Measurements from ENCODE around the gene MCM6. TPM values are rescaled to one million over a fixed set of nuclear protein-coding genes. Genes with fewer than 3 reads are reported as not detected.
A peak's percentile ranks its signal among the peaks of the same experiment; 100 is the strongest.
"Not testable (repeated sequence)": the region's sequence is repeated elsewhere in the genome, so short reads cannot be mapped to it uniquely, and the experiment has no call there.

MCM6 gene
- total RNA-seq, 1 experiment from 2014 or later: 31.1 TPM

DNA sequence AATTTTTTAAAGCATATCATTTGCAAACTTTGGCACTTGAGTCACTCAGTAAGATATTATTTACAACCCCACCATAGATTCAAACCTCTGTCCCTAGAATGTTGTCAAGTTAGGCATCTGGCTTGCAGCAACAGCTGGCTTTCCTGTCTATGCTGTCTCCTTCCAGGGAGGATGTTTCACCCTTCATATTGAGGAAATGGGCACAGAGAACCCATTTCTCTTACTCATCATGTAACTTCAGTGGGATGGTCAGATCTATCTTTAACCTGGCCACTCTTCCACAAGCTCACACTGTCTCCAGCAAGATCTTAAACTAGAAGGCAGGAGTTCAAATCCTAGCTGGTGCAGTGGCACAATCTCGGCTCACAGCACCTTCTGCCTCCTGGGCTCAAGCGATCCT is 55.1 kb downstream of the MCM6 start:
- DNase-seq (ENCODE audit: low spot score): no peak

DNA sequence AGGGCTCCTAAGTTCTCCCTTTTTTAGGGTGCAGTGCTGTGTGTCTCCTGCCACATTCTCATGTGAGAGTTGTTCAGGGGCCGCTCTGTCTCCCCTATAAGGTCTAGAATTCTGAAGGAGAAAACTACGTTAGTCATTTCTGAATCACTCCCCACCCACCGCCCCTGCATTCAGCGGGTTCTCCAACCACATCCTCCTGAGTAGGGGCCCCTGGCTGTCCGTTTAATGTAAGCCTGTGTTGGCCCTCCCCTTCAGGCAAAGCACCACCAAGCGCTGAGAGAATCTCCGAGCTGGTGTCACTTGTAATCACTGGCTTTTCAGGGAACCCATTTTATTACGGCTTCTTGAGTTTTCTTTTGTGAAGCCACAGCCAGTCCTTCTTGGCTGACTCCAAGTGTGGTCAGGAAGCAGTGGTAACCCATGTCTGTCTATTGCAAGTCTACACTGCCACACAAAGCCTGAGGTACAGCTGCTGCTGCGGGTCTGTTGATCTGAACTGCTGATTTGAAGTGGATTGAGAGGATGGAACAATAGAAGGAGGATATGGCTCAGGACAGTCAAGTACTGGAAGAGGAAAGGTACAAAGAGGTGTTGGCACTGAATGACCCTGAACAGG is 56.1 kb downstream of the MCM6 start:
- peak; percentile 13 for DNase-seq (ENCODE audit: low spot score)

DNA sequence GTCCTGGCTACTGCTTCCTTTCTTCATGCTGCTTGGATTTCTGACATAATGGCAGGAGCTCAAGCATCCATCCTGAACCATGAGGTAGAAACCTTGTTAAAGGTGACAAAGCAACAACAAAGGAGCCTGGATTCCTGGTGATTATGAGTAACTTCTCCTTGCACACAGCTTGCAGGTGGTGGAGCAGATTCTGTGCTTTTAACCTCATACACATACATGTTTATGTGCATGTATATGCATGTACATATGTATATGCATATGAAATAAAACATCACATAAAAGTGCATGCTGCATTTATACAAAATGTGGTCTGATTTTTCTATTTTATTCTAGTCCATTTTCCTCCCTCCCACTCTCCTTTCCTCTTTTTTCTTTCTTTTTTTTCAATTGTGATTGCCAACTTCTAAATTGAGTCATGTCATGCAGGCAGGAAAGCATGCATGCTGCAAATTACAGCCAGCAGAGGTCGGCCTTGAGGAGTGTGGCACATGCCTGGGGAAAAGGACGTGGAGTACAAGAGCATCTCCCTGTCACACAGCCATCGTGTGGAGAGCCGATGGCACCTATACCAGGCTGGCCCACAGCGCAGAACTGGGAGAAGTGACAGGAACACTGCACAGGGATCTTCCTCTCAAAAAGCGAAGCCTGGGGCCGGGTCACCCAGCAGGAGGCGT is 57.2 kb downstream of the MCM6 start:
- peak; percentile 52 for DNase-seq (ENCODE audit: low spot score)

DNA sequence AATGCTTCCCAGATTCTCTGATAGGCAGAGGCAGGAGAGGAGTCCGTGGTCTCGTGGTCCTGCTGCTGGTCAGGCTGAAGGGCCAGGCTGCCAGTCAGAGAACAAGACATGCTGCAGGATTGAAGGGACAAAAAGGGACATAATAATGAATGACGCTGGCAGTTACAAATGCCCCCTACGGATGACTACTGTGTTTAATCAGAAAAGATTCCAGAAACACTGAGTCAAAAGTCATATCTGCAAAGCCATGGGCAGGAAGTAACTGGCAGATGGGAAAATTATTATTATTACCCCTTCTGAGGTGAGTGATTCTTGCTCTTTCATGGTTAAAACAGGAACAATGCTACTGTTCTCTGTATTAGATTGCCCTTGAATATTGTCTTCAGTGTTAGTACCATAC is 58.3 kb downstream of the MCM6 start:
- DNase-seq (ENCODE audit: low spot score): no peak

DNA sequence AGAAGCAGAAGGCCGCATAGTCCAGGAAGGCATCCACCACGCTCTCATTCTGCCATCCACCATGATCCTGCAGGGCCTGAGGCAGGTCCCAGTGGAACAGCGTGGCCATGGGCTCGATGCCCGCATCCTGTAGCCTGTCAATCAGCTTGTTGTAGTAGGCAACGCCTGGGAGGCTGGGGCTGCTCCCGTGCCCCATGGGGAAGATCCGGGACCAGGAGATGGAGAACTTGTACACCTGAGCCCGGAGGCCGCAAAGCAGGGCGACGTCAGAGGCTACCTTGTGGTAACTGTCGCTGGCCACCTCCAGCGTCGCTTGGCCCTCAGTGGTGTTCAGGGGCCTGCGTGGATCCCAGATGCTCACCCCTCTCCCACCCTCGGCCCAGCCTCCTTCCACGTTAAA is 58.8 kb downstream of the MCM6 start:
- DNase-seq (ENCODE audit: low spot score): no peak

DNA sequence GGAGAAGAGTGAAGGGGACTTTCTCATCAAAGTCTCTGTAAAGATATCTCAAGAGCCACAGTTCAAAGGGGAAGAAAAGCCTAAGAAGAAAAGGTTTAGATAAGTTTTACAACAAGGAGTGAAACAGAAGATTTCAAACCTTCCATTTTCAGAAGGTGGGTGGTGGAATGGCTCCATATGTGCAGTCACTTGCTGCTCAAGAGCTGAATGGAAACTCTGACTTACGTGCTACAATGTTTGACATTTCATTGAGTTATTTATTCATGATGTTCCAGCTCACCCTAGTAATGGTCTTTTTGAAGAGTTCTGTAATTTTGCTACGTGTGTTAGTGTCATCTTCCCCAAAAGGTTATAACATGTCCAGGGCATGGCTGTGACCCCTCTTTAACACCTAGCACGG is 61.0 kb downstream of the MCM6 start:
- DNase-seq (ENCODE audit: low spot score): no peak

DNA sequence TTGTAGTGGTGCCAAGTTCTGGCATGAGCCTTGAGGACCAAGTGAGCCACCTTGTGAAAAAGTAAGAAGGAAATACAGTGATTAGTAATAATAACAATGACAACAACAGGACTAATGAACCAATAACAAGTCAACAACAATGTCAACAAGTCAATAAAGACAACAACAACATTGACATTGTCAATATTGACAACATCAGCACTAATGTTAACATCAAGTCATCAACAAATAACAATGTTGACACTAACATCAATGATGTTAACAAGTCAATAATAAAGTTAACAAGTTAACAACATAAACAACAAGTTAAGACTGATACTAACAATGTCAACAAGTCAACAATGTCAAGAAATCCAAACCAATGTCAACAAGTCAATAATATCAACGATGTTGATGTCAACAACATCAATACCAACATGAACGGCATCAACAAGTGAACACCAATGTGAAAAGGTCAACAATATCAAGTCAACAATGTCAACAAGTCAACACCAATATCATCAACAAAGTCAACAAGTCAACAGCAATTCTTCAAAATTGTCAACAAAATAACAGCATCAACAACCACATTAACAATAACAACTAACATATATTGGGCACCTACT is 63.2 kb downstream of the MCM6 start:
- no peak for DNase-seq (ENCODE audit: low spot score)

DNA sequence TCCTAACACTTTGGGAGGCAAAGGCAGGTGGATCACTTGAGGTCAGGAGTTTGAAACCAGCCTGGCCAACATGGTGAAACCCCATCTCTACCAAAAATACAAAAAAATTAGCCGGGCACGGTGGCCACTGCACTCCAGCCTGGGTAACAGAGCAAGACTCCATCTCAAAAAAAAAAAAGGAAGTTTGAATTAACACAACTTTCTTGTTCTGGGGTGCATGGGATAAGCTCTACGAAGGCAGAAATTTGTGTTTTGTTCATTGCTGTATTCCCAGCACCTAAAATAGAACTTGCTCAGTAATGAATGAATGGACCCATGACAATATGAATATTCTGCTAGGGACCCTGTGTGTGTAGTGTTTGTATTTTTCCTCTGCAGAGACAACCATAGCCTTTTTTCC is 68.4 kb downstream of the MCM6 start:
- not testable (repeated sequence) for DNase-seq (ENCODE audit: low spot score)

DNA sequence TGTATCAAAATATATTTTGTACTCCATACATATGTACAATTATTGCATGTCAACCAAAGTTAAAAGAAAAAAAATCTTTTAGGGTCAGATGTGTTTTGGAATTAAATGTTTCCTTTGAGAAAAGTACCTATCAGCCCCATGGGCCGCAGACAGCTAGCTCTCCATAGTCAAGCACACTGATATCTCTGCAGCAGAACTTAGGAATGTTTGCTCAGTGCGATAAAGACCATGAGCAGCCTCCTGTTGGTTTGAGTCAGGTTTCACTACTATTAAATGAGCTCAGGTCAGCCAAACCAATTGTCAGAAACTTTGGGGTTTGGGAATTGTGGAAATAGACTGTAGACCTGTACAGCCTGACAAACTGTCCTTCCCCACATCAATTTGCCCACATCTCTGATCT is 73.0 kb downstream of the MCM6 start:
- no peak for DNase-seq (ENCODE audit: low spot score)

DNA sequence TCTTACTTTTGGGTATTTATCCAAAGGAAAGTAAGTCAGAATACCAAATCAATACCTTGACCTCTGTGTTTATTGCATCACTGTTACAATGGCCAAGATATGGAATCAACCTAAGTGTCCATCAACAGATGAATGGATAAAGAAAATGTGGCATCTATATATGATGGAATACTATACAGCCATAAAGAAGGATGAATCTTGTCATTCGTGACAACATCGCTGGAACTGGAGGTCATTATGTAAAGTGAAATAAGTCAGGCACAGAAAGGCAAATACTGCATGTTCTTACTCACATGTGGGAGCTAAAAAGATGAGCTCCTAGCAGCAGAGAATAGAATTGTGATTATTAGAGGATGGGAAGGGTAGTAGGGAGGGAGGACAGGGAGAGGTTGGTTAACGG is 73.9 kb downstream of the MCM6 start:
- DNase-seq (ENCODE audit: low spot score): no peak

DNA sequence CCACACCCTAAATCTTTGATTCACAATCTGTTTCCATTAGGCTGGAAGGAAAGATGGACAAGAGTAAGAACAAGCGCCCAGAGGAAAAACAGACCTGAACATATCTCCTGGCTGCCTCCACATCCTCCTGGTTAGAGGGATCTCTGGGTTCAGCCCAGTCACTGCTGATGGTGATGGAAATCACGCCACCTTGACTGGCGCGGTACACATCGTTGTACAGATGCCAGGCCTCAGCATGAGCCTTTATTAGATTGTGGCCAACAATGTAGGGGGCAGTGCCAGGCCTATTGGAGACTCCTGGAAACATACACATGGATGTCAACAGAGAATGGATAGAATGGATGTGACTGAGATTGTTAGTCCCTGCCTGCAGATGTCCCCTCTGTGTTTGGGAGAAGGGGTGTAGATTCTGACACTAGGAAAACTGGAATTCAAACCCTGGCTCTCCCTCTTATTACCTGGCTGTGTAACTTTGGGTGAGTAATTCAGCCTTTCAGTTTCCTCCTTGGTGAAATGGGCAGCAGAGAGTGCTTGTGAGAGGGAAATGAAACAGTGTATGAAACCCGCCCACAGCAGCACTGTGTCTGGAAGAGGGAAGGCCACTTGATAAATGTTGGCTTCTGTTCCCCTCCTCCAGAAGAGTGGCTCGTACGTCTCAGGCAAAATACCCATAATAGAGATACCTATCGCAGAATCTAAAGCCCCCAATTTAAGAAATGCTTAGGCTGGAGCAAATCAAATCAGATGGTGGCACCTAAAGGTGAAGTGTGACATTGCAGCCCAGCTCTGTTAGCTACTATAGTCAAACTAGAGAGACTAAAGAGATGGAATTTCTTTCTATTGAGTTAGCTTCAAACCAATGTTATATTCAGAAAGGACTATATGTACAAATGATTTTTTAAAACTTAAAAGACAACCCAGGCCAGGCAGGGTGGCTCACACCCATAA is 75.5 kb downstream of the MCM6 start:
- DNase-seq (ENCODE audit: low spot score): no peak

DNA sequence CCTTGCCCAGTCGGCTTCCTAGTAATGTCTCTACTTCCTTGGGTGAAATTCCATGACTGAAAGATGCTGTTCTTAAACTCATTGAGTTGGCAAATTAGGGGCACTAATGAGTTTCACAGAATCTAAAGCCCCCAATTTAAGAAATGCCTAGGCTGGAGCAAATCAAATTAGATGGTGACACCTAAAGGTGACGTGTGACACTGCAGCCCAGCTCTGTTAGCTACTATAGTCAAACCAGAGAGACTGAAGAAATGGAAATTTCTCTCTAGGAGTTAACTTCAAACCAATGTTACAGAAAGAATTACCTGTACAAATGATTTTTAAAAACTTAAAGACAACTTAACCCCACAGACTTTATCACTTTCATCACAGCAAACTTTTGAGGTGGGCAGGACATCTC is 76.5 kb downstream of the MCM6 start:
- no peak for DNase-seq (ENCODE audit: low spot score)

DNA sequence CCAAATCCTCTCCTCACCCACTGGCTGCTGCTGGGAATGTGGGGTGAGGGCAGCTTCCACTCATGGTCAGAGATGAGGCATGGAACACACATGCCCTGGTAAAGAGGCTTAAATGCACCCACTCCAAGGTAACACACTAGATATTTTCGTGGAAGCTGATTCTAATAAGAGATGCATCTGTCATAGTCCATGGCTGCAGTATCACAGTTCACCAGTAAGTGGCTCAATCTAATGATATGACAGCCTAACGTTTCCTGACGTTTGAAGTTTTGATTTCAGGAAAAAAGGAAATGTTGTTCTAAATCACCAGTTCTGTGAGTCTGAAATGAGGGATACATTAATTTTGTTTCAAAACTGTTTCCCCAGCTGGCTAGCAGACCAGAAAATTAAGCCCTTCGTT is 77.5 kb downstream of the MCM6 start:
- no peak for DNase-seq (ENCODE audit: low spot score)

DNA sequence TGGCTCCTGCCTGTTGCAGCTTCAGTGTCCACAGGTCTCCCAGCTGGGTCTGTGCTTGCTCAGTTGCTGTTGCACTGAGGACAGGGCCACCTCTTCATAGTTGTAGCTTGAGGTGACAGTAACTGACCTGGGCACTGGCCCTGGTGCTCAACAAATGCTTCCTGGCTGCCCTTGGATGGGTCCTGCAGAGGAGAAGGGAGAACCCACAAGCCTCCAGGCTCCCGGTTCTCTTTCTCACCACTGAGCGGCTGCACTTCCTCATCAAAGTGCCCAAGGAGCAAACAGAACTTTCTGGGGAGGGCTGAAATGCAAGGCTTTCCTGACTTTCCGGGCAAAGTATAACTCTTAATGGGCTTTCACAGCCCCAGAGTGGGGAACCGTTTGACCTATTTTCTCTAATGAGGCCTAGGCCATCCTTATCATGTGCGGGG is 78.0 kb downstream of the MCM6 start:
- no peak for DNase-seq (ENCODE audit: low spot score)

DNA sequence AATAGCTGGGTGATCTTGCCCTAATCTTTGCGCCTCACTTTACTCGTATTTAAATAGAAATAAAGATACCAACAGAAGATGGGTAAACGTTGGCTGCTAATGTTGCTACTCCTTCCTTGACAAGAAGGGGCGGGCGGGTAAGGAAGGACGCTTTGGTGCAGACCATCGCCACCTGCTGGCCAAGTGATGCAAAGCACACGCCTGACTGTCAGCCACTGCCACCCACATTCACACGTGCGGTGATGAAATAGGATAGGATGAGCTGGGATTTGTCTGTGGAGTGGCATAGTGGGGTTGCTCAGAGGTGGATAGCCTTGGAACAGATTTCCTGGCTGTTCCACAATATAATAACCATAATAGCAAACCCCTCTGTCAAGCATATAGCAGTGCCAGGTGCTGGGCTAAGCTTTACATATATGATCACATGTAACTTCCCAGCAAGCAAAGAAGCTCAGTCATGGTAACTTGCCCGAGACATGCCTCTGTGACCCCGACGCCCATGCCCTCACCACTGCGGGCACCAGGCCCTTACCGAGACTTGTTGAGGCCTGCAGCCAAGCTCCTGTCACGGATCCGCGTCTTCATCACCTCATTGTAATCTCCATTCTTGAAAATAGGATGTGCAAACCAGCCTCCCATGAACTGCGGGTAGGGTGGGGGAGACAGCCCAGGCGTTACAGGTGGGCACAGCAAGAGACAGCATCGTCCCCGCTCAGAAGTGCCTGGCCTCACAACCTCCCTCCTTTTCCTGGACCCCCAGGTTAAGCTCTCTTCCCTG is 78.6 kb downstream of the MCM6 start:
- peak; percentile 75 for DNase-seq (ENCODE audit: low spot score)

DNA sequence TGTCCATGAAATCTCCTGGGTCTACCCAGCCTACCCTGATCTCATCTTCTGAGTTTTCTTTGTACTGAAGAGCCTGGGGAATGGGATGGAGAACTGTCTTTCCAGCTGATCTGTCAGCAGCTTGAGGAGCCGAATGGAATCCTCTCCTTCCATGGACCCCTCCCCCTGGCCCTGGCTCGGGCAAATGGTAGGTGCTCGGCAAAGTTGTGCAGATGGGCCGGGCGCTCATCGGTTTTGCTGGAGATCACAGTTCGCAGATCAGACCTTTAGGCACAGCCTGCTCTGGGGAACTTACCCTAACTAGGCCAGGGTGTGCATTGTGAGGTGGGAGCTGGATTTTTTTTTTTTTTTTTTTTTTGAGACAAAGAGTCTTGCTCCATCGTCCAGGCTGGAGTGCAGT is 79.6 kb downstream of the MCM6 start:
- DNase-seq (ENCODE audit: low spot score): no peak

DNA sequence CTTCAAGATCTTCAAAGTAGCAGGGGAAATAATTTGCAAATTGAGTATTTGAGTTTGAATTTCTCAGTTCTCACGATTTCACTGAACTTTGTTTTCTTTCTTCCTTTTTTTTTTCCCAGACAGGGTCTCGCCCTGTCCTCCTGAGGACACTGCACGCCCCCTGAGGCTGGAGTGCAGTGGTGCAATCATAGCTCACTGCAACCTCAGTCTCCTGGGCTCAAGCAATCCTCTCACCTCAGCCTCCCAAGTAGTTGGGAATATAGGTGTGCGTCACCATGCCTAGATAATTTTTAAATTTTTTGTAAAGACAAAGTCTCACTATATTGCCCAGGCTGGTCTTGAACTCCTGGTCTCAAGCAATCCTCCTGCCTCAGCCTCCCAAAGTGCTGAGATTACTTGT is 80.6 kb downstream of the MCM6 start:
- not testable (repeated sequence) for DNase-seq (ENCODE audit: low spot score)

DNA sequence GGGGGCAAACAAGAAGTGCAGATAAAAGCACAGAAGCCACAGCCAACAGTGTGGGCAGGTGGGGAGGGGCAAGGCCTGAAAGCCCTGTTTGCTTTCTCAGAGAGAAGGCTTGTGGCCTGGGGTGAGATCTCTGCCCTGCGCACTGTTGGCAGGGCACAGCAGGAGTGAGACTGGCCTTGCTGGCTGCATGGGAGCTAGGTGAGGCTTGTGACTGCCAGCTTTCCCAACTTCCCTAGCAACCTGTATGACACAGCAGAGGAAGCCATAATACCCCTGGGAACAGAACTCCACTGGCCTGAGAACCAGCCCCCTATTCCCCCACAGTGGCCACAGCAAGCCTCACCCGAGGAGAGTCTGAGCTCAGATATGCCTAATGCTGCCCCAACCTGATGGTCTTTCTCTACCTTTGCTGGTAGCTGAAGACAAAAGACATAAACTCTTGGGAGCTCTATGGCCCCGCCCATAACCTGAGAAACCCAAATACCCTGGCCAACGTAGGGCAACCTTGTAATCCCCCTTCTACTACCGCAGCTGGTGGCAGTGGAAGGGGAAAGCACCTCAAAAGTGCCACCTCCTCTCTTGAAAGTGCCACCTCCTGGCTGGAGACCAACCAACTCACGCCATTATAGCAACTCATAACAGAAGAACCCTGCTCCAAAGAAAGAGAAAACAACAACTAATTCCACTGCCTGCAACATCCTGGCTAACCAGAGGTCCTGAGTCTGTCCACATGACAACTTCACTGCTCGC is 83.7 kb downstream of the MCM6 start:
- DNase-seq (ENCODE audit: low spot score): no peak

DNA sequence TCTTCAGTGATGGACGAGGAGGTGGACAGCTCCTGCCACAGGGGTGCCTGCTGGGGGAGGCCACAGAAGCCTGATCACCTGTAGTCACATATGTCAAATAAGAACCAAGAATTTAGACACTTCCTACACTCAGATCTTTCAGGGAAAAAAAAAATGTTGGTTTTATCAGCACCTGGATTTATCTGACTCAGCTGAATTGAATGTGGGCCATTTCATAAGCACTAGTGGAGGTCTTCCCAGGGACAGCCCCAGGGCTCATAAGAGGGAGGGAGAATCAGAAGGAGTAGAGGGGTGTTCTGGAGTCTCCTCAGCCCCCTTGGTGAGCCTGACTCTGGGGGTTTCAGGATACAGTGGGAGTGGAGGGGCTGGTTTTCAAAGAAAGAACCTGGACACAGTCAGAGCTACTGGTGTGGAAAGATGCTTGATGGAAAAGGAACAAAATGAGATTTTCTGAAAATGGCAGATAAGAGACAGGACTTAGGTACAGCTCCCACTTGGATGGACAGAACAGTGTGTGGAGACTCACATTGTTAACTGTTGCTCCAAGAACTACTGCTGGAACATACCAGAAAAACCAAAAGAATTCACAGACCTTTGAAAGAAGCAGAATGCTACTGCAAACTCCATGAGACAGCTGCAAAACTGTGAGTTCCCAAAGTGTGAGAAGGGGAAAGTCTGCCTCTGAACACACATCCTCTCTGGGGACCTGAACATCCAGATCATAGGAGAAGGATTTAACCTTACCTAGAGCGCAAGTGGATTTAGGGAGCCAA is 84.6 kb downstream of the MCM6 start:
- DNase-seq (ENCODE audit: low spot score): no peak

DNA sequence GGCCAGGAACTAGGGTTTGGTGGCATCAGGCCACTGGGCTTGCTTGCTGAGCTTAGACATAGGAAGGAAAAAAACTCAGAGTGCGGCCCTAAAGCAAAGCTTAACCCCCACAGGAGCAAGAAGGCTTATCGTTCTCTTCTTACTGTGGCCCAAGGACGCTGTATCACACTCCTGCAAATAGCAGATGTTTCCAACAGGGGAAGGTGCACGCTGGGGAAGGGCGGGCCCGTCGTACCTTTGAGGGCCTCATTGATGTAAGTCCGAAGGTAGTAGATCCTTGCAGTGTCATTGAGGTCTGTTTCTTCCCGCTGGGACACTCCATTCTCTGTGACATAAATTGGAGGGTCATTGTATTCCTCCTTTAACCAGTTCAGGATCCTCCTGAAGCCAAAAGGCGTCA is 85.8 kb downstream of the MCM6 start:
- DNase-seq (ENCODE audit: low spot score): no peak
